Activated T-helper 1 cell treated with Interleukin-2 at 50 U/mL for 16 hours (primary cell): ENCODE data around the gene LGALS14.
"Not testable (repeated sequence)": the region's sequence is repeated elsewhere in the genome, so short reads cannot be mapped to it uniquely, and the experiment has no call there.

Experiments
- DNase-seq: peaks from one replicate; pipeline ENCODE4 v3.0.0-alpha.2; 2020; ENCODE audit warnings: low read depth

LGALS14 gene

DNA sequence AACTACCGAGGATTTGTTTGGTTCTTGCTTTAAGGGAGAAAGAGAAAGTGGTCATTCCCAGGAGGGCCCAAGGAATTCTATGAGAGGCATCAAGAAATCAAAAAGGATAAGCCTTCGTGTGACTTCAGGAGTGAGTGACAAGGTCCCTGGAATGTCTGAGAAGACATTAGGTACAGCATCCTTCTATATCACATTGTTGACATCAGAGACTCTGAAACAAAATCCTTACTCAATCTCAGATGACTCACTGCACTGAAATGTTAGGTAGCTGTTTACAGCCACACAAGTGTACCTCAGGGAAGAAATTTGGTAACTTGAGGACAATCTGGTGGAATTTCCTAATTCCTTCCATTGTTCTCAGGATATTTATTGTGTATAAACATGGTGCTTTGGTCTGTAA lies 7.9 kb upstream of the LGALS14 start:
- DNase-seq, result no peak

DNA sequence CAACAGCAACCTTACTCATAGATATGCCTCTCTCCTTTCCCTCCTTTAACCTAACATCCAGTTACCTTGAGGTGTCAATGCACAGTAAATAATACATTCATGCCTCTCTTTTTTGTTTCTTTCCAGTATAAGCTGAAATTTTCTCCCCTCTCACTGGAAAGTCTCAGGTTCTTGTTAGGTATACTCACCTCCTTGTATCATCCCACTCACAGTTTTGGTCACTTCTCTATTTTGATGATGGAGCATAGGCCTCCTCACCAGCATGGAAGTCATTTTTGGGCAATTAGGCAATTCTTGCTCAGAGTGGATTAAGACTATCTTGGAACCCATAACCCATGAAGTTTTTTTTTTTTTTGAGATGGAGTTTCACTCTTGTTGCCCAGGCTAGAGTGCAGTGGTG lies 5.7 kb upstream of the LGALS14 start:
- DNase-seq, result no peak

DNA sequence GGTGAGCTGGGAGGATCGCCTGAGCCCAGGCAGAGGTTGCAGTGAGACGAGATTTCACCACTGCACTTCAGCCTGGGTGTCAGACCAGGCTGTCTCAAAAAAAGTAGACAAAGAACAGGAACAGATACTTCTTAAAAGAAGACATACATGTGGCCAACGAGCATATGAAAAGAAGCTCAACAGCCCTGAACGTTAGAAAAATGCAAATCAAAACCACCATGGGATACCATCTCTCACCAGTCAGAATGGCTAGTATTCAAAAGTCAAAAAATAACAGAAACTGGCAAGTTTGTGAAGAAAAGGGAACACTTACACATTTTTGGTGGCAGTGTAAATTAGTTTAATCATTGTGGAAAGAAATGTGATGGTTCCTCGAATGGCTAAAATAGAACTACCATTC lies 3.0 kb upstream of the LGALS14 start:
- no peak for DNase-seq

DNA sequence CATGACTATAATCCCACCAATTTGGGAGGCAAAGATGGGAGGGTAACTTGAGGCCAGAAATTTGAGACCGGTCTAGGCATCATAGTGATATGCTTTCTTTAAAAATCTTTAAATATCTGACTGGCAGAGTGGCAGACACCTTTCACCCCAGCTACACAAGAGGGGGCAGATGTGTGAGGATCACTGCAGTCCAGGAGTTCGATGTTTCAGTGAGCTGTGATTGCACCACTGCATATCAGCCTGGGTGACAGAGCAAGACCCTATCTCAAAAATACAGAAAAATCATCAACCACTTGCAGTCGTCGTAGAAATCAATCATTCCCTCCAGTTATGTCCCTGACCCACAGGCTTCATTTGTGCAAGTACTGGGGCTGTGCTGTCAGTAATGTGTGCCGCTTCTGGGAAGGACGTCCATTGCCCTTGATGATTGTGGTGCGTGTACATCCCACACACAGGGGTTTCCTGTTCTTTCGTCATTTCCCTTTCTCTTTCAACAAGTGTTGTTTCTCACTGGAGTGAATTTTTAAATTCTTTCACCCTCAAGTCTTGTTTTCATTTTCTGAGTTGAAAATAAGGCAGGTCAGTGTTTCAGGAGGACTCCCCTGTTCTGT lies 1.4 kb downstream of the LGALS14 start:
- no peak for DNase-seq

DNA sequence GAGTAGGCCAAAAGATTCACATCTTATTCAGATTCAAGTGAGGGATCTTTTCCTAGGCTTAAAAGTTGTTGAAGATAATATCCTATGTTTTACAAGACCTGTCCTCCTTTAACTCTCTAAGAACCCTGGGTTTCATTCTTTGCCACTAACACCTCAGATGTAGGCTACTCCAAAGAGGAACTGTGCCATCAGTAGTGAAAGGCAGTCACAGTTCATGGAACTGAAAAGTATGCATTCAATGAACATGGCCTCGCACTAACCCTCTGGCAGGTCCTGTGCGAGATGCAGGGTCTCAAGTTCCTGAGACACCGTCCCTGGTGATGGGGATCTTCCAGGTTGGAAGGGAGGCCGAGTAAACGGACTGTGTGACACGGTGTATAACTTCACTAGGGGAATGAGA lies 4.3 kb downstream of the LGALS14 start:
- DNase-seq, result no peak

DNA sequence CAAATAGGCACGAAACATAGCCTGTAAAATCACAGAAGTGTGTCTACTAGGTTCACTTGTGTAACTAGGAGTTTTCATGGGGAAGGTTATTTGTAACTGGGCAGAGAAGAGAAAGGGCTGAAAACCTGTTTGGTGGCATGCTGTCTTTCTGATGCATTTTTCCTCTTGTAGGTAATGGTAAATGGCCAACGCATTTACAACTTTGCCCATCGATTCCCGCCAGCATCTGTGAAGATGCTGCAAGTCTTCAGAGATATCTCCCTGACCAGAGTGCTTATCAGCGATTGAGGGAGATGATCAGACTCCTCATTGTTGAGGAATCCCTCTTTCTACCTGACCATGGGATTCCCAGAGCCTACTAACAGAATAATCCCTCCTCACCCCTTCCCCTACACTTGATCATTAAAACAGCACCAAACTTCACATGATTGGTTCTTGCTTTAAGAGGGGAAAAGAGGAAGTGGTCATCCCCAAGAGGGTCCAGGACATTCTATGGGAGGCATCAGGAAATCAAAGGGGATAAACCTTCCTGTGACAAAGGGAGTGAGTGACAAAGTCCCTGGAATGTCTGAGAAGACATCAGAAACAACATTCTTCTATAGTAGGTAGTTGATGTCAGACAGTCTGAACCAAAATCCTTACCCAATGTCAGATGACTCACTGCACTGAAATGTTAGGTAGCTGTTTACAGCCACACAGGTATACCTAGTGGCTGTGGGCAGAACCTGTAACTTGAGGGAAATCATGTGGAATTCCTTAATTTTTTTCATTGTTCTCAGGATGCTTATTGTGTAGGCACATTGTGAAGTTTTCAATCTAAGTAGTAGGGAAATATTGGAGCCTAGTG lies 5.0 kb downstream of the LGALS14 start:
- no peak for DNase-seq

DNA sequence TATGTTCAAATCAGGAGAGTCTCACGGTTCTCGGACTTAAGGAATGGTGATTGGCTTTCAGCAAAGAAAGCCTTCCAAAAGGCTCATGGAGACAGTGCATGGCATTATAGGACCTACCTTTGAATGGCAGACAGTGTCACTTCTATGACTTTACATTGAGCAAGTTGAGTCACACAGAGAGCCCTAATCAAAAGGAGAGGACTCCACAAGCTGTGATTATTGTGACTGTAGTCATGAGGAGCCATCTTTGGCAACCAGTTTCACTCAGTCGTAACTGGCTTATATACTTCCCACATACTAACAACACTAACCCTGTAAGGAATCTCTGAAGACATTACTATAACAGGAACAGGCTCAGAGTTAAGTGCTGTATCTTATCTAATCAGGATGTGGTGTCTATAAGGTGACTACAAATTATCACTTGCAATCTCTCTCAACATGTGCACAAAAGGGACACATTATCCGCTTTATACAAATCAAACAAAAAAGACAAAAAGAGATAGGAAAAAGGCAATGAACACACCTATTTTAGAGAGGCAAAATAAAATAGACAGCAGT lies 6.1 kb downstream of the LGALS14 start:
- DNase-seq, result no peak

DNA sequence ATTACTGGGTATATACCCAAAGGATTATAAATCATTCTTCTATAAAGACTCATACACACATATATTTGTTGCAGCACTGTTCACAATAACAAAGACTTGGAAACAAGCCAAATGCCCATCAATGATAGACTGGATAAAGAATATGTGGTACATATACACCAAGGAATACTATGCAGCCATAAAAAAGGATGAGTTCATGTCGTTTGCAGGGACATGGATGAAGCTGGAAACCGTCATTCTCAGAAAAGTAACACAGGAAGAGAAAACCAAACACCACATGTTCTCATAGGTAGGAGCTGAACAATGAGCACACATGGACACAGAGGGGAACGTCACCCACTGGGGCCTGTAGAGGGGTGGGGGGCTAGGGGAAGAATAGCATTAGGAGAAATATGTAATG lies 15.9 kb downstream of the LGALS14 start:
- DNase-seq, result not testable (repeated sequence)

DNA sequence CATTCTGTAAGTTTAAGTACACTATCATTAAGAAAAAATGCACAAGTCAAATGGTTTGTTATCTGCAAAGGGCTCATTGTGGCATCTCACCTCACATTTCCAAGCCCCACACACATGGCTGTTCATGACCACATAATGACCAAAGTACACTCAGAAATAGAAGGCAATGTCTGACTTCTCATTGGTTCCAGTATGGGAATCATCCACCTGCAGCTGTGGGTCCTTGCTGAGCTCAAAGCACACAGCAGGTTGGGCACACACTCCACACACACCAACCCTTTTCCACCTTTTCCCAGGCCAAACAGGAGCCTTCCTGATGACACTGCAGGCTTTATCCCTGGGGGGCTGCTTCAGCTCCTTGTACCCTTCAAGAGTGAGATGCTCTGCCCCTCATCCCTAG lies 21.7 kb downstream of the LGALS14 start:
- no peak for DNase-seq

DNA sequence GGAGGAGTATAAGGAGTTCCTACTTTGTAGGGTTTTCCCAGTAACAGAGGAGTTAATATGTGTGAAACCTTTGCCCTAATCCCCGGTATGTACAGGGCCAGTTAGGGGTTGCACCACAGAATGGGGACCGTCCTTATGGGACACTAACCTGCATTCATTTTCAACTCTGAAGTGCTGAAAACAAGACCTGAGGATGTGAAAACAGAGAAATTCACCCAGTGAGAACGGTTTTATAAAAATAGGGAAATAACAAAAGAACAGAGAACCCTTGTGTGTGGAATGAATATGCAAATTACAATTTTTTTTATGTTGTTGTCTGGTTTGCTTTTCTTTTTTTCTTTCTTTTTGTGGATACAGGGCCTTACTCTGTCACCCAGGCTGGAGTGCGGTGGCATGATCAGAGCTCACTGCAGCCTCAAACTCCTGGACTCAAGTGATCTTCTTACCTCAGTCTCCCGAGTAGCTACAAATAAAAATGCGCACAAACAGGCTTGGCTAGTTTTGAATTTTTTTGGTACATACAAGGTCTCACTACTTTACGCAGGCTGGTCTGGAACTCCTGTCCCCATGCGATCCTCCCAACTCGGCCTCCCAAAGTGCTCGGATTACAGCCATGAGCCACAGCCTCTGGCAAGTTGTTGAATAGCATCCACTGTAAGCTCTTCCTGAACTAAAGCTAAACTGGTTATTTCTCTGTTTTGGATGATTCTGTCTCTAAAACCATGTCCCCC lies 23.0 kb downstream of the LGALS14 start:
- no peak for DNase-seq

DNA sequence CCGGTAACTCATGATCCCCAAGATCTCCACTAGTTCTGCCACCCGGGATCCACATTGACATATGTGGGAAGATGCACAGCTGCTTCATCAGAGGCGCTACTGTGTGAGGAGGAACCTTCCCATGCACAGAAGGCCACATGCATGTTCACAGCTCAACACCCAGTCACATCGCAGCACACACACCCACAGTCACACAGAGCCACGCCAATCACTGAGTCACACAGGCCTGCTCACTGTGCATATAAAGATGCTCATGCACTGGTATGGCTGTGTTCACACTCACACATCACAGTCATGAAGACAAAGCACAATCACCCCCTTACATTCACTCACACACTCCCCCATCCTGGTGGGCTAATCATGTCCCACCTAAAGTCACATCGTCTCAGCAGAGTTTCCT lies 23.8 kb downstream of the LGALS14 start:
- no peak for DNase-seq

DNA sequence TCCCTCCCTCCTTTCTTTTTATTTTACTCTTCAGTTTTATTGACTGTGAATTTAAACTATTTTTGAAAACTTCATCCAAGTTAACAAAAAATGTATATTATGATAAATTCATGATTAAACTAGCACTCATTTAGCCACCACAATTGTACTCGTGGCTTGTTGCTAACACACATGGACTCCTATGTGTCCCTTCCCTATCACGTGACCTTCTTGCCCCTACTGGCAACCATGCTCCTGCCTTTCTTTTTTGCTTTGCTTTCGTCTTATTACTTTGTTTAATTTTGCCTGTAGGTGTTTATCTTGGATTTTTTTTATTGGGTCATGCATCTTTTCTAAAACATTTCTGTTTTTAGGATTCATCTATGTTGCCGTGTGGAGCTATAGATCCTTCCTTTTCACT lies 25.3 kb downstream of the LGALS14 start:
- DNase-seq, result no peak

DNA sequence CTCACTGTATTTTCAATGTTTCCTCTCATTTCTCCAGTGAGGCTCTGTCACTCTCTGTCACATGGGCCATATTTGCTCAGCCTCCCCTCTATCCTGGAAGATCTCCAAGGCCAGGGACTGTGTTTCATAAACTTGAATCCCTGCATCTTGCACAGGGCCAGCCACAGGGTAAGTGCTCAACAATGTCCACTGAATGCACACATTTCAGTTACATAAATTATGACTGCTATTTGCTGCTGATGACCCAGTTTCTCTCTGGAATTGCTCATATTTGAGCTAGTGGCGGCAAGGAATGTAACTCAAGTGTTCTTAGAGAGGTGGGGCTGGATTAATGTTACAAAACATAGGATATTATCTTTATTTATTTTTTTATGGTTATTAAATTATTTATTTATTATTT lies 27.4 kb downstream of the LGALS14 start:
- DNase-seq, result no peak

DNA sequence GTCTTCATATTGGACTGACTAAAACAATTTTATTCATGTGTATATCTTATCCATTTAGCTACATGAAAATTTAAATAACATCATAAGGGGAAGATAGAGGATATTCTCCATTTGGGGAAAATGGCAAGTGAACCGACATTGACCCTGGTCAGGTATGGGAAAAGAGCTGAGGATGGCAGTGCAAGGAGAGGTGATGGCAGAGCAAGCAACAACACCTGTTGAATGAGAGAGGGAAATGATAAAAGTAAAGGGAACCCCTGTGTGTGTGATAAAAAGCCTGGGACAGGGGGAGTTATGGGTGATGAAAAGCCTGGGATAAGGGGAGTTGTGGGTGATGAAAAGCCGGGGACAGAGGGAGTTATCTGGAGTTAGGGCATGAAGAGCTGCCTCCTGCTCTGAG lies 29.6 kb downstream of the LGALS14 start:
- DNase-seq, result no peak

DNA sequence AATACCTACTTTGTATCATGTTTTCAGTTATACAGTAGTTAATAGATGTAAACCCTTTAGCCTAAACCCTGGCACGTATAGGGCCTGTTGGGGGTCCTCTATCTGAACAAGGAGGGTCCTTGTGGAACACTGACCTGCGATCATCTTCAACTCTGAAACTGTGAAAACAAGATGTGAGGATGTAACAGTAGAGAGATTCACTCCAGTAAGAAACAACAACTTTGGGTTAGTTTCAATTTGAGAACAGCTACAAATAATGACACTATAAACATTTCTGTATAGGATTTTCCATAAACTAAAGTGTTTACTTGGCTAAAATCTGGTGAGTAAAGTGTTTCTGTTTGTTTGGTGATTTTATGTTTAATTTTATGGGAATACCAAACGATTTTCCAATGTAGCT lies 31.4 kb downstream of the LGALS14 start:
- DNase-seq, result no peak

DNA sequence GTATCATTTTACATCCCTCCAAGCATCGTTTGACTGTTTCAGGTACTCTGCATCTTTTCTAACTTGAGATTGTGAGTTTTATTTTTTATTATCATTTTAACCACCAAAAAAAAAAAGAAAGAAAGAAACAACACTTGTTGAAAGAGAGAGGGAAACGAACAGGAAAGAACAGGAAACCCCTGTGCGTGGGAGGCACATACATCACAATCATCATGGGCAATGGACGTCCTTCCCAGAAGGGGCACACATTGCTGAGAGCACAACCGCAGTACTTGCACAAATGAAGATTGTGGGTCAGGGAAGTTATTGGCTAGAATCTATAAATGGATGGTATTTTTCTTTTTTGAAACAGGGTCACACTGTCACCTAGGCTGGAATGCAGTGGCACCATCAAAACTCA lies 31.8 kb downstream of the LGALS14 start:
- no peak for DNase-seq

DNA sequence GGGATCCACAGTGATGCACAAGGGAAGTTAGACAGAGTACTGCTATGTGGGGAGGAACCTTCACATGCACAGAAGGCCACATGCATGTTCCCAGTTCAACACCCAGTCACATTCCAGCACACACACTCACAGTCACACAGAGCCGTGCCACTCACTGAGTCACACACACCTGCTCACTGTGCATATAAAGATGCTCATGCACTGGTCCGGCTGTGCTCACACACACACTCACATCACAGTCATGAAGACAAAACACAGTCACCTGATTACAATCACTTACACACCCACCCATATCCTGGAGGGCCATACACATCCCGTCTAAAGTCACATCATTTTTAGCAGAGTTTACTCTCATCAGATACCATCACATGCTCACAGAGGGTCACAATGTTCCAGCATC lies 33.1 kb downstream of the LGALS14 start:
- DNase-seq, result no peak

DNA sequence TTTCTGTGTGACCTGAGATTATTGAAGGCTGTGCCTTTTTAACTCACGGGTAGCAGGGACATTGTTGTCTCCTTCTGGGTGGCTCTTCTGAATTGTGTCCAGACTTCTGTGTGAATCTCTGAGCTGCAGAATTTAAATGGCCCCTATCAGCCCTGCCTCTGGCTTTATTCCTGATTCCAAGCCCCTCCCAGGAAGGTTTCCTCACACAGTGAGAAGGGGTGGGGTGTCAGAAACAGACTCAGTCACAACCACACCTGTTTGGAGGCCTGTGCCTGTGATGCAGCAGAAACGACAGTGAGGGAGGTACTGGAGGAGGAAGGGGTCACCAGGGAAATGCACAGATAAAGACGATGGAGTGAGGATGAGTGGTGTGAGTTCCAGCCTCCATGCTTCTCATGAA lies 33.6 kb downstream of the LGALS14 start, which contains the start of gene CLC:
Gene CLC (minus strand): TSS at position 139 of the 400 bp plus-strand sequence. CDS start 77 bp downstream, at position 62.
- DNase-seq, result no peak

DNA sequence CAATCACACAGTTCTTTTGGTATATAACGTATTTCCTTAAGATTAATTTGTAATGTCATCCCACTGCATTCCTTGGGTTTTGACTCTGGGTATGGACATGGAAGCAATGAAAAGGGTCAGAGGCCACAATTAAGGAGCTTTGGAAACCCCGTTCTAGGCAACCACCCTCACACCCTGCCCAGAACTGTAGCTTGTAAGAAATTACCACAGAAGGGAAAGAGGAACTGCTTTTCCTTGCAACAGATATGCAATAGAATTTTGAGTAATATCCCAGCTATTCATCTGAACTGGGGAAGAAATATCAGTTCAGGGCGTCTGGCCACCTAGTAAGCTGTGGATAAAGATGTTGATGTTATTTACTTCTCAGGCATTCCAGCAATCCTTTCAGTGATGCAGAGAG lies 34.5 kb downstream of the LGALS14 start:
- DNase-seq, result no peak

DNA sequence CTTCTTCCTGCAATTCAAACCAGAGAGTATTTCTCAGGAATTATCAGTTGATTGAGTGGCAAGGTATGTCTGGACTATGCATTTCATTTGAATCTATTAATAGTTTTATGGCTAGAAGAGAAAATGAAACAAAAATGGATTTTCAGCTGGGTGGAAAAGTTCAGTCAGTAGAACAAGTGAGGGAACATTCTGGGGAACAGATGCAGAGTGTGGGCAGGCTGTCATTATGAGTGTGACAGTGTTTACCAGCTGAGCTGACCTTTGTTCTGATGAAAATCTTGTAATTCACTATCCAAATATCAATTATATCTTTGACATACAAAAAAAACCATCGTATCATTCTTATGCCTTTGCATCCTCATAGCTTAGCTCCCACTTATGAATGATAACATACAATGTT lies 36.1 kb downstream of the LGALS14 start:
- no peak for DNase-seq

DNA sequence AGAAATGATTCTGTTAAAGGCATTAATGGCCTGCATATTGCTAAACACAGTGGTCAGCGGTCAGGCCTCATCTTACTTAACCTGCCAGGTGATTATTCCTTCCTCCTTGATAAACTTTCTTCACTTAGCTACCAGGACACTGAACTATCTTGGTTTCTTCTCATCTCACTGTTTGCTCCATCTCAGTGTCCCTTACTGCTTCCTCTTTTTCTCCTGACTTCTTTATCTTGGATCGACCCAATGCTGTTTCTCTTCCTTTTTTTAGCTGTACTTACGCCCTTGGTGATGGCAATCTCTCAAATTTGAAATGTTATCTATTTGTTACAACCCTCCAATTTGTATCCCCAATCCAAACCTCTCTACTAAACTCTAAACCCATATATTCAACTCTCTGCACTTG lies 41.4 kb downstream of the LGALS14 start:
- no peak for DNase-seq

DNA sequence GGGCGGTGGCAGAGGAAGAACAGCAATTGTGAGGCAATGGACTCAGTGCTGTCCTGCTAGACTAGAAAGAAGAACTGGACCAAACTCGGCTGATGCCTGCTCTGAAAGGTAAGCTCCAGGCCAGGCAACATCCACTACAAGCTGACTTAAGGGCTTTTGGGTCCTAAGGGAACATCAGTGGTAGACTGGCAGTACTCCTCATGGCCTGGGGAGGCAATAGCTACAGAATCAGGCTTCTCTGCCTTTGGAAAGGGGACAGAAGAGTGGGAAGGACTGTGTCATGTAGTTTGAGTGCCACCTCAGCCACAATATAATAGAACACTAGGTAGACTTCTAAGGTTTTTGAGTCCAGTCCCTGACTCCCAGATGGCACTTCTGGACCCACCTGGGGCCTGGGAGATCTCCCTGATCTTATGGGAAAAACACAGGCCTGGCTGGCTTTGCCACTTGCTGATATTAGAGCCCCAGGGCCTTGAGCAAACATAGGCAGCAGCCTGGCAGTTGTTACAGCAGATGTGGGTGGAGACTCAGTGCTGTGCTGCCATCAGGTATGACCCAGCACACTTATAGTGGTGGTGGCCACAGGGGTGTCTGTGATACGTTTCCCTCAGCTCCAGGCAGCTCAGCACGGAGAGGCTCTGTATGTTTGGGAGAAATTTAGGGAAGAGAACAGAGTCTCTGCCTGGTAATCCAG lies 42.7 kb downstream of the LGALS14 start:
- no peak for DNase-seq
